Glutamatergic neuron (in vitro differentiated cells): ENCODE measurements around the gene URGCP. TPM values are rescaled to one million over a fixed set of nuclear protein-coding genes. Genes with fewer than 3 reads are reported as not detected.

ENCODE experiments used
- DNase-seq: peaks from one replicate; pipeline ENCODE4 v3.0.0; 2022
- H3K27ac Mint-ChIP-seq: one replicate; pipeline ENCODE4 v1.8.0; 2020; ENCODE audit warnings: mild to moderate bottlenecking, mixed read lengths, inconsistent platforms; ENCODE audit not compliant: unreplicated experiment
- H3K27me3 Mint-ChIP-seq: one replicate; pipeline ENCODE4 v1.8.0; 2020; ENCODE audit warnings: mild to moderate bottlenecking, moderate library complexity, mixed read lengths, inconsistent platforms; ENCODE audit not compliant: unreplicated experiment
- H3K36me3 Mint-ChIP-seq: one replicate; pipeline ENCODE4 v1.8.0; 2020; ENCODE audit warnings: mild to moderate bottlenecking, mixed read lengths, inconsistent platforms; ENCODE audit not compliant: unreplicated experiment
- H3K4me1 Mint-ChIP-seq: one replicate; pipeline ENCODE4 v1.8.0; 2020; ENCODE audit warnings: mild to moderate bottlenecking, low read depth, mixed read lengths, inconsistent platforms; ENCODE audit not compliant: unreplicated experiment
- H3K4me3 Mint-ChIP-seq: one replicate; pipeline ENCODE4 v1.8.0; 2020; ENCODE audit warnings: mild to moderate bottlenecking, mixed read lengths, inconsistent platforms; ENCODE audit not compliant: unreplicated experiment
- H3K9me3 Mint-ChIP-seq: one replicate; pipeline ENCODE4 v1.8.0; 2020; ENCODE audit warnings: mild to moderate bottlenecking, moderate library complexity, mixed read lengths, inconsistent platforms; ENCODE audit not compliant: unreplicated experiment
- CTCF ChIP-seq: fragments of 200-600 bp; sonication (generic); IDR thresholded peaks from one replicate; pipeline ENCODE4 v1.5.0; 2021; ENCODE audit not compliant: partially characterized antibody, unreplicated experiment
- long read RNA-seq: library from polyadenylated mRNA; unstranded; transcript quantifications from one replicate; pipeline ENCODE4 v2.0.0, GENCODE V29; 2020; ENCODE audit not compliant: unreplicated experiment
- total RNA-seq: library from RNA; stranded (reverse); fragmentation: NEBNext Ultra II Directional; extraction: Animal tissue kit (Norgen Biotek cat#: 25700); gene quantifications from one replicate; pipeline ENCODE4 v1.2.1, GENCODE V29; 2021; ENCODE audit not compliant: unreplicated experiment

The URGCP gene, protein sequence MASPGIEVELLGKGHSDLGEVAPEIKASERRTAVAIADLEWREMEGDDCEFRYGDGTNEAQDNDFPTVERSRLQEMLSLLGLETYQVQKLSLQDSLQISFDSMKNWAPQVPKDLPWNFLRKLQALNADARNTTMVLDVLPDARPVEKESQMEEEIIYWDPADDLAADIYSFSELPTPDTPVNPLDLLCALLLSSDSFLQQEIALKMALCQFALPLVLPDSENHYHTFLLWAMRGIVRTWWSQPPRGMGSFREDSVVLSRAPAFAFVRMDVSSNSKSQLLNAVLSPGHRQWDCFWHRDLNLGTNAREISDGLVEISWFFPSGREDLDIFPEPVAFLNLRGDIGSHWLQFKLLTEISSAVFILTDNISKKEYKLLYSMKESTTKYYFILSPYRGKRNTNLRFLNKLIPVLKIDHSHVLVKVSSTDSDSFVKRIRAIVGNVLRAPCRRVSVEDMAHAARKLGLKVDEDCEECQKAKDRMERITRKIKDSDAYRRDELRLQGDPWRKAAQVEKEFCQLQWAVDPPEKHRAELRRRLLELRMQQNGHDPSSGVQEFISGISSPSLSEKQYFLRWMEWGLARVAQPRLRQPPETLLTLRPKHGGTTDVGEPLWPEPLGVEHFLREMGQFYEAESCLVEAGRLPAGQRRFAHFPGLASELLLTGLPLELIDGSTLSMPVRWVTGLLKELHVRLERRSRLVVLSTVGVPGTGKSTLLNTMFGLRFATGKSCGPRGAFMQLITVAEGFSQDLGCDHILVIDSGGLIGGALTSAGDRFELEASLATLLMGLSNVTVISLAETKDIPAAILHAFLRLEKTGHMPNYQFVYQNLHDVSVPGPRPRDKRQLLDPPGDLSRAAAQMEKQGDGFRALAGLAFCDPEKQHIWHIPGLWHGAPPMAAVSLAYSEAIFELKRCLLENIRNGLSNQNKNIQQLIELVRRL
- total RNA-seq, result 17.8 TPM
- long read RNA-seq, partial matches to known transcripts, result 0 of 5 reads
- long read RNA-seq, other reads (novel, unspliced or antisense), result 2 of 5 reads

DNA sequence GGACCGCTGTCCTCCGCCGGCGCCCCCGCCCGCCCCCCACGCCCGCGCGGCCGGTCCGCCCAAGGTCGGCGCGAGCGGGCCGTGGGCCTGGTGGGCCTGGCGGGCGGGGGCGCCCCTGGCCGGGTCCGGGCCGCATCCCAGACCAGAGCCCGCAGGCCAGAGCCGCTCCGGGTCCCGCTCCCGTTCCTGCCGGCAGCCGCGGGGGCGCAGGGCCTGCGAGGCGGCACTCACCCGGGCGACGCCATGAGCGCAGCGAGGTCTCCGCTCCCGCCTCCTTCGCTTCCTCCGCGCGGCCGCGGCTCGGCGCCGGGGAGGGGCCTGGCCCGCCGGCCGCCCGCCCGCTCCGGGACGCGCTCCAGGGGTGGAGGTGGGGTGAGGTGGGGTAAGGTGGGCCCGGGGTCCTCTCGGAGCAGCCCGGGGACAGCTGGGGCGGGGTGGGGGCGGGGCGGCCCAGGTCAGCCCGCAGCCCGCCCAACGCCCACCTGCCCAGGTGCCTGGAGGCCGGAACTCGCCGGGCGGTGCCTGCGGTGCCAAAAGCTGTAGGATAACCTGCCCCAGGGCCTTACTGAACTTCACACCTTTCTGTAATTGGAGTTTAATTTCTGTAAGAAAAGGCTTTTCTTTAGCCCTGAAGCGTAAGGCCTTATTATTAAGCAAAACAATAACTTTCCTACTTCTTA is at the start of gene URGCP:
TSS of gene URGCP (minus strand) at position 266 of the 680 bp plus-strand sequence. CDS start at position 245, 21 bp downstream.
- DNase-seq, result peak; percentile 66
- Mint-ChIP-seq H3K9me3 (peaks cover 5% of the 10 kb centered on the region), H3K27ac (peak within 1 kb of the TSS; percentile 97)

DNA sequence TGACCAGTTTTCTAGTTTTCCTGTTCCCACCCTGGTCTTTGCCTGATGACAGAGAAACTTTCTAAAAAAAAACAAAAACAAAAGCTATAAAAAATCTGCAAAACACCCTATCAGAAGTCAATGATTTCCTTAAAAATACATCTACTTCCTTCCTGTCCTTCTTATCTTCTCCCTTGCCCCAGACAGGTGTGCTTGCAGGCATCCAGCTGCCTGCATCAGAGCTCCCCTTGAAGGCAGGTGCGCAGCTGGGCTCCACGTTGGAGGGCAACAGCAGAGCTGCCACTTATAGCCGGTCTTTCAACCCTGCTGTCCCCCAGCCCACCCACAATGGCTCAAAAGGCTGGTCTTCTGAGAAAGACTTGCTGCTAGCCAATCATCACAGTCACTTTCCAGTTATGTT is 49.6 kb upstream of the URGCP start:
- H3K36me3 Mint-ChIP-seq, result peaks cover 15% of the 10 kb centered on the region
- TF ChIP-seq CTCF, result no peak
- no peak overlapping the region for H3K4me3 Mint-ChIP-seq
- peak overlapping the region; percentile 34 for H3K27ac Mint-ChIP-seq
- H3K4me1 Mint-ChIP-seq, result peaks cover 26% of the 10 kb centered on the region
- DNase-seq, result no peak
- peaks cover 12% of the 10 kb centered on the region for H3K9me3 Mint-ChIP-seq
- peaks cover 14% of the 10 kb centered on the region for H3K27me3 Mint-ChIP-seq

More for the DNA sequence above, at the start of gene URGCP:
- no peaks in the 10 kb centered on the region for H3K36me3 Mint-ChIP-seq
- H3K27me3 Mint-ChIP-seq, result peaks cover 3% of the 10 kb centered on the region
- no peak for TF ChIP-seq CTCF
- peak within 1 kb of the TSS; percentile 96 for H3K4me3 Mint-ChIP-seq
- peaks cover 8% of the 10 kb centered on the region for H3K4me1 Mint-ChIP-seq

GRCh38 chr7:43954524-43955228 is 48.3 kb upstream of the URGCP start:
- peak; percentile 38 for DNase-seq
- H3K9me3 Mint-ChIP-seq, result peaks cover 9% of the 10 kb centered on the region
- peaks cover 9% of the 10 kb centered on the region for H3K36me3 Mint-ChIP-seq
- peaks cover 12% of the 10 kb centered on the region for H3K27me3 Mint-ChIP-seq
- H3K4me1 Mint-ChIP-seq, result peaks cover 26% of the 10 kb centered on the region
- H3K4me3 Mint-ChIP-seq, result peak overlapping the region; percentile 64
- no peak for TF ChIP-seq CTCF
- H3K27ac Mint-ChIP-seq, result peak overlapping the region; percentile 98

DNA sequence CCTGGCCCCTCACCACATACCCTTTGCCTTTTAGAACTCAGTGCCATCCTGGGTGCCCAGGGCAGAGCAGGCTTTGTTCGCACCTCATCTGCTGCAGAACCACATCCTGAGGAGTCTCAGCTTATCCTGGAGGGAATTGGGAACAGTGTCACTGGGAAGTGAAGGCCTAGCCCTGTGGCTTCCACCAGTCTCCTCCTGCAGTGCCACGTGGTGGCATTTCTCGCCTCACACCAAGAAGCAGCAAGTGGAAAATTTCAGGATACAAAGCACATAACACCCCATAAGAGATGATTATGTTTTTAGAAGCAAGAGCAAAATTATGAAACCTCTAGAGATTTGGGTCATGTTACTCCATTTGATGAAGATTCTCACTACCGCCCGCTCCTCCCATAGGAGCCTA is 46.7 kb upstream of the URGCP start:
- TF ChIP-seq CTCF, result no peak
- Mint-ChIP-seq H3K4me3 (no peak overlapping the region), H3K27ac (peak overlapping the region; percentile 77), H3K36me3 (peaks cover 4% of the 10 kb centered on the region), H3K9me3 (peaks cover 9% of the 10 kb centered on the region), H3K27me3 (peaks cover 10% of the 10 kb centered on the region), H3K4me1 (peaks cover 26% of the 10 kb centered on the region)
- no peak for DNase-seq
